Ishikawa (cell line): ENCODE results near the gene SNED1.

Source experiments
- CREB1 ChIP-seq: IDR thresholded peaks from 2 replicates; pipeline ENCODE4 v1.6.1; 2012; ENCODE audit warnings: low read depth
- FOXM1 ChIP-seq: IDR thresholded peaks from 2 replicates; pipeline ENCODE4 v1.6.1; 2012; ENCODE audit warnings: low read depth, borderline replicate concordance
- NFIC ChIP-seq: IDR thresholded peaks from 2 replicates; pipeline ENCODE4 v1.6.1; 2012
- TF ChIP-seq, protein P1 (sequence below): IDR thresholded peaks from 2 replicates; pipeline ENCODE4 v1.6.1; 2012
- TF ChIP-seq, protein P2 (sequence below): IDR thresholded peaks from 2 replicates; pipeline ENCODE4 v1.6.1; 2012

DNA sequence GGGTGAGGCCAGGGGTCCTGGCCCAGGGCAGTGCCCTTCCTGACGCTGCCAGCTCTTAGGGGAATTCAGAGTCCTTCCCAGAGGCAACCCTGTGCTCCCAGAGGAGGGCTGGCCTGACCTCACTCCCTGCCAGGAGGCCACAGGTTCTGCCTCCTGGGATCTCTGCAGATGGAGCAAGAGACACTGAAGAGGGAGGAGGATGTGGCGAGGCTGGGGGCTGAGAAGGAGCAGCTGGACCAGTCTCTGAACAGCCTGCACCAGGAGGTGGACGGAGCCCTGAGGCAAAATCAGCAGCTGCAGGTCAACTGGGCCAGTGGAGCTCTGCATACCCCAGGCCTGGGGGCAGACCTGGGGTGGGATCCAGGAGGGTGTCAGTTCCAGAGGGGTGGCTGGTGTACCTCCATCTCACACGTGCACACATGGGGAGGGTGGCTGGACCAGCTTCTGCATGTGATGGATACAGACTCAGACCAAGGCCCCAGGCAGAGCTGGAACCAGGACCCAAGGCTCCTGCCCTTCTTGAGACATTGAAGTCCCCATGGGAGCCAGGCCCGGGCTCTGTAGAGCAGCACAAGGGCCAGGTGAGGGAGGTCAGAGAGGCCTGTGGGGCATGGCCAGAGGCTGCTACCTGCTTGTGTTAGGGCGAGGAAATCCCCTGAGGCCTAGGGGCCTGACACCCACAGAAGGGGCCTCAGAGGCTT lies 9.7 kb upstream of the SNED1 start:
- TF ChIP-seq, protein P1, sequence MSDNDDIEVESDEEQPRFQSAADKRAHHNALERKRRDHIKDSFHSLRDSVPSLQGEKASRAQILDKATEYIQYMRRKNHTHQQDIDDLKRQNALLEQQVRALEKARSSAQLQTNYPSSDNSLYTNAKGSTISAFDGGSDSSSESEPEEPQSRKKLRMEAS = no peak
- TF ChIP-seq CREB1 (no peak), NFIC (no peak), FOXM1 (no peak)
- TF ChIP-seq, protein P2, sequence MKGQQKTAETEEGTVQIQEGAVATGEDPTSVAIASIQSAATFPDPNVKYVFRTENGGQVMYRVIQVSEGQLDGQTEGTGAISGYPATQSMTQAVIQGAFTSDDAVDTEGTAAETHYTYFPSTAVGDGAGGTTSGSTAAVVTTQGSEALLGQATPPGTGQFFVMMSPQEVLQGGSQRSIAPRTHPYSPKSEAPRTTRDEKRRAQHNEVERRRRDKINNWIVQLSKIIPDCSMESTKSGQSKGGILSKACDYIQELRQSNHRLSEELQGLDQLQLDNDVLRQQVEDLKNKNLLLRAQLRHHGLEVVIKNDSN = no peak
